HEK293 (cell line): ENCODE results near the gene PDE11A.

Experiments used
- CTCF ChIP-seq: fragments of 450-650 bp; formaldehyde crosslinking; IDR thresholded peaks from 2 replicates; pipeline ENCODE4 v1.5.1; 2016; ENCODE audit warnings: missing biosample characterization, missing genetic modification characterization
- SALL2 ChIP-seq: fragments of 450-650 bp; formaldehyde crosslinking; IDR thresholded peaks from 2 replicates; pipeline ENCODE4 v1.5.0; 2017; ENCODE audit warnings: missing biosample characterization, mild to moderate bottlenecking, missing genetic modification characterization, borderline replicate concordance
- ZBTB26 ChIP-seq: fragments of 450-650 bp; formaldehyde crosslinking; optimal IDR thresholded peaks from 2 replicates; pipeline ENCODE3; 2016; ENCODE audit warnings: missing biosample characterization, mild to moderate bottlenecking, missing genetic modification characterization
- ZBTB6 ChIP-seq: fragments of 450-650 bp; formaldehyde crosslinking; IDR thresholded peaks from 2 replicates; pipeline ENCODE4 v1.5.1; 2017; ENCODE audit warnings: missing biosample characterization, missing genetic modification characterization

GRCh38 chr2:177893880-177894279 lies 178.7 kb downstream of the PDE11A start:
- no peak for TF ChIP-seq ZBTB6 (tag by site-specific recombination)
- TF ChIP-seq ZBTB26: no peak
- TF ChIP-seq SALL2 (tag by site-specific recombination): no peak
- no peak for TF ChIP-seq CTCF
